OCI-LY7 (cell line): Measurements from ENCODE around the gene PRTN3.

Experiments used
- EZH2phosphoT487 ChIP-seq: fragments of 200-600 bp; sonication (generic); IDR thresholded peaks from 2 replicates; pipeline ENCODE4 v1.6.1; 2018; ENCODE audit warnings: low read depth, borderline replicate concordance, mild to moderate bottlenecking, mixed run types, antibody characterized with exemption, low read length, moderate library complexity, mixed read lengths
- TF ChIP-seq, protein P1 (sequence below): fragments of 200-600 bp; sonication (generic); conservative IDR thresholded peaks from 2 replicates; pipeline ENCODE4 v1.5.1; 2014; ENCODE audit warnings: mild to moderate bottlenecking, antibody characterized with exemption, low read length, moderate library complexity, mixed read lengths

DNA sequence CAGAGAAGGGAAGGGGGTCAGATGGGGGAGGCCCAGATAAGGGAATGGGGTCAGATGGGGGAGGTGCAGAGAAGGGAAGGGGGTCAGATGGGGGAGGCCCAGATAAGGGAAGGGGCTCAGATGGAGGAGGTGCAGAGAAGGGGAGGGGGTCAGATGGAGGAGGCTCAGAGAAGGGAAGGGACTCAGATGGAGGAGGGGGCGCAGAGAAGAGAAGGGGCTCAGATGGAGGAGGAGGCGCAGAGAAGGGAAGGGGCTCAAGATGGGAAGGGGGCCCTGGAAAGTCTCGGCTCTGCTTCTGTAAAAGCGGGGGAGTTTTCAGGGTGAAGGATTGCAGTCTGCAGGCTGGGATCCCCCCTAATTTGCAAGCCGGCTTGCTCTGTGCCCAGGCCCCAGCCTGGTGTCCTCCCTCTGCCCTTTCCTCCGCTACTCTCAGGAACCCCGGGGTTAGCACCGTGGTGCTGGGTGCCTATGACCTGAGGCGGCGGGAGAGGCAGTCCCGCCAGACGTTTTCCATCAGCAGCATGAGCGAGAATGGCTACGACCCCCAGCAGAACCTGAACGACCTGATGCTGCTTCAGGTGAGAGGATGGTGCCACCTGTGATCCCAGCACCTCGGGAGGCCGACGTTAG lies 11.6 kb upstream of the PRTN3 start:
- TF ChIP-seq, protein P1, sequence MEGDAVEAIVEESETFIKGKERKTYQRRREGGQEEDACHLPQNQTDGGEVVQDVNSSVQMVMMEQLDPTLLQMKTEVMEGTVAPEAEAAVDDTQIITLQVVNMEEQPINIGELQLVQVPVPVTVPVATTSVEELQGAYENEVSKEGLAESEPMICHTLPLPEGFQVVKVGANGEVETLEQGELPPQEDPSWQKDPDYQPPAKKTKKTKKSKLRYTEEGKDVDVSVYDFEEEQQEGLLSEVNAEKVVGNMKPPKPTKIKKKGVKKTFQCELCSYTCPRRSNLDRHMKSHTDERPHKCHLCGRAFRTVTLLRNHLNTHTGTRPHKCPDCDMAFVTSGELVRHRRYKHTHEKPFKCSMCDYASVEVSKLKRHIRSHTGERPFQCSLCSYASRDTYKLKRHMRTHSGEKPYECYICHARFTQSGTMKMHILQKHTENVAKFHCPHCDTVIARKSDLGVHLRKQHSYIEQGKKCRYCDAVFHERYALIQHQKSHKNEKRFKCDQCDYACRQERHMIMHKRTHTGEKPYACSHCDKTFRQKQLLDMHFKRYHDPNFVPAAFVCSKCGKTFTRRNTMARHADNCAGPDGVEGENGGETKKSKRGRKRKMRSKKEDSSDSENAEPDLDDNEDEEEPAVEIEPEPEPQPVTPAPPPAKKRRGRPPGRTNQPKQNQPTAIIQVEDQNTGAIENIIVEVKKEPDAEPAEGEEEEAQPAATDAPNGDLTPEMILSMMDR: no peak
- TF ChIP-seq EZH2phosphoT487: no peak
